IMR-90 (cell line): ENCODE results near the gene HSPB6. TPM values are rescaled to one million over a fixed set of nuclear protein-coding genes. Genes with fewer than 3 reads are reported as not detected.

ENCODE experiments used
- ATAC-seq: fragments of 200-7000 bp; cut with Tn5 transposase; 2 replicates; pipeline ENCODE4 v1.9.1; 2020; ENCODE audit warnings: low read depth, mild to moderate bottlenecking, moderate library complexity
- BruUV-seq: library from RNA; stranded (reverse); fragments of 400-500 nt; replicated peaks from 2 replicates; lab custom pipeline; 2021; lab: Mats Ljungman, UMichigan
- CTCF ChIA-PET: fragments of 300-600 bp; formaldehyde crosslinking; extraction: SDS; loops from one replicate; lab custom pipeline; 2021; ENCODE audit warnings: antibody characterized with exemption; lab: Yijun Ruan, JAX
- POLR2A ChIA-PET: fragments of 300-600 bp; sonication (Branson Sonifier 250); formaldehyde crosslinking; loops from one replicate; lab custom pipeline; 2022; ENCODE audit warnings: antibody characterized with exemption; ENCODE audit not compliant: unreplicated experiment; lab: Charles Lee
- DNase-seq: peaks from one replicate; pipeline ENCODE4 v3.0.0; 2013
- H2AFZ ChIP-seq: replicated peaks from 2 replicates; pipeline ENCODE3; 2013; ENCODE audit warnings: low read length, mild to moderate bottlenecking; ENCODE audit not compliant: poor library complexity
- H2AK5ac ChIP-seq: 2 replicates; pipeline ENCODE4 v1.6.1; 2013; ENCODE audit warnings: low read depth, low read length, inconsistent platforms
- H2AK9ac ChIP-seq: replicated peaks from 2 replicates; pipeline ENCODE3; 2013; ENCODE audit warnings: mild to moderate bottlenecking, low read depth, low read length, moderate library complexity; ENCODE audit not compliant: poor library complexity
- H2BK120ac ChIP-seq: 2 replicates; pipeline ENCODE4 v1.6.1; 2013; ENCODE audit warnings: low read depth, low read length, inconsistent platforms
- H2BK15ac ChIP-seq: 3 replicates; pipeline ENCODE4 v1.6.1; 2013; ENCODE audit warnings: low read depth, low read length, inconsistent platforms
- H2BK20ac ChIP-seq: 2 replicates; pipeline ENCODE4 v1.6.1; 2013; ENCODE audit warnings: low read depth, mild to moderate bottlenecking, inconsistent platforms, low read length, moderate library complexity
- H2BK5ac ChIP-seq: 2 replicates; pipeline ENCODE4 v1.6.1; 2013; ENCODE audit warnings: mild to moderate bottlenecking, low read depth, low read length, inconsistent platforms; ENCODE audit not compliant: poor library complexity, severe bottlenecking
- H3K14ac ChIP-seq: replicated peaks from 2 replicates; pipeline ENCODE4 v1.6.1; 2013; ENCODE audit warnings: low read depth, low read length, inconsistent platforms
- H3K18ac ChIP-seq: 2 replicates; pipeline ENCODE4 v1.6.1; 2013; ENCODE audit warnings: low read depth, low read length, control low read depth
- H3K23ac ChIP-seq: 2 replicates; pipeline ENCODE4 v1.6.1; 2013; ENCODE audit warnings: low read depth, low read length, inconsistent platforms
- H3K27ac ChIP-seq: 2 replicates; pipeline ENCODE4 v1.5.1; 2013; ENCODE audit warnings: mild to moderate bottlenecking, control low read depth, low read length; ENCODE audit not compliant: insufficient read depth
- H3K27me3 ChIP-seq: 2 replicates; pipeline ENCODE4 v1.6.1; 2013; ENCODE audit warnings: low read length; ENCODE audit not compliant: control insufficient read depth, insufficient read depth
- H3K36me3 ChIP-seq: 2 replicates; pipeline ENCODE4 v1.6.1; 2013; ENCODE audit warnings: low read length, mixed read lengths; ENCODE audit not compliant: control insufficient read depth, insufficient read depth
- H3K4ac ChIP-seq: 2 replicates; pipeline ENCODE4 v1.6.1; 2013; ENCODE audit warnings: low read depth, low read length, inconsistent platforms
- H3K4me1 ChIP-seq: 2 replicates; pipeline ENCODE4 v1.6.1; 2013; ENCODE audit warnings: low read length, mixed read lengths; ENCODE audit not compliant: control insufficient read depth, insufficient read depth
- H3K4me2 ChIP-seq: 2 replicates; pipeline ENCODE4 v1.6.1; 2013; ENCODE audit warnings: low read depth, mild to moderate bottlenecking, control low read depth, low read length, moderate library complexity
- H3K4me3 ChIP-seq: 2 replicates; pipeline ENCODE4 v1.5.1; 2013; ENCODE audit warnings: low read depth, mild to moderate bottlenecking, control low read depth, low read length, moderate library complexity; ENCODE audit not compliant: insufficient read depth
- H3K56ac ChIP-seq: 2 replicates; pipeline ENCODE4 v1.6.1; 2013; ENCODE audit warnings: low read length, inconsistent platforms; ENCODE audit not compliant: insufficient read depth; ENCODE audit errors: extremely low read depth
- H3K79me1 ChIP-seq, 2 experiments: 2 replicates each; pipeline ENCODE4 v1.6.1; 2013; ENCODE audit warnings: low read length in 2 of 2, inconsistent platforms in 1 of 2, low read depth in 1 of 2
- H3K9ac ChIP-seq: 2 replicates; pipeline ENCODE4 v1.6.1; 2013; ENCODE audit warnings: low read depth, low read length, control low read depth
- H3K9me1 ChIP-seq: 2 replicates; pipeline ENCODE4 v1.6.1; 2013; ENCODE audit warnings: low read length, inconsistent platforms; ENCODE audit not compliant: insufficient read depth
- H3K9me3 ChIP-seq: 2 replicates; pipeline ENCODE4 v1.6.1; 2013; ENCODE audit warnings: low read length; ENCODE audit not compliant: control insufficient read depth, insufficient read depth
- H4K20me1 ChIP-seq: 2 replicates; pipeline ENCODE4 v1.6.1; 2013; ENCODE audit warnings: low read length, inconsistent platforms; ENCODE audit not compliant: insufficient read depth
- H4K5ac ChIP-seq: 2 replicates; pipeline ENCODE4 v1.6.1; 2013; ENCODE audit warnings: mild to moderate bottlenecking, low read depth, low read length, control low read depth
- H4K8ac ChIP-seq, 2 experiments: 2 replicates each; pipeline ENCODE4 v1.6.1; 2013; ENCODE audit warnings: low read depth in 2 of 2, low read length in 2 of 2, control low read depth in 1 of 2, inconsistent platforms in 1 of 2
- H4K91ac ChIP-seq: 2 replicates; pipeline ENCODE4 v1.6.1; 2013; ENCODE audit warnings: low read depth, low read length, inconsistent platforms; ENCODE audit not compliant: insufficient read depth
- BHLHE40 ChIP-seq: fragments of 150-350 bp; IDR thresholded peaks from 2 replicates; pipeline ENCODE4 v1.6.1; 2016; ENCODE audit warnings: mild to moderate bottlenecking, low read depth, low read length
- CEBPB ChIP-seq: IDR thresholded peaks from 2 replicates; pipeline ENCODE4 v1.6.1; 2012; ENCODE audit warnings: low read depth, low read length, improper control_type of control experiment
- CHD1 ChIP-seq: IDR thresholded peaks from 2 replicates; pipeline ENCODE4 v1.6.1; 2012; ENCODE audit warnings: low read depth, low read length, improper control_type of control experiment
- CTCF ChIP-seq: conservative IDR thresholded peaks from 2 replicates; pipeline ENCODE4 v1.5.1; 2012; ENCODE audit warnings: mild to moderate bottlenecking, low read depth, low read length, improper control_type of control experiment
- ELK1 ChIP-seq: fragments of 150-350 bp; IDR thresholded peaks from 2 replicates; pipeline ENCODE4 v1.6.1; 2016; ENCODE audit warnings: low read depth, mild to moderate bottlenecking, low read length, moderate library complexity, borderline replicate concordance
- FOS ChIP-seq: fragments of 150-350 bp; IDR thresholded peaks from 2 replicates; pipeline ENCODE4 v1.6.1; 2016; ENCODE audit warnings: low read depth, low read length
- MAFK ChIP-seq: IDR thresholded peaks from 2 replicates; pipeline ENCODE4 v1.6.1; 2012; ENCODE audit warnings: low read depth, low read length, improper control_type of control experiment
- MAZ ChIP-seq: IDR thresholded peaks from 2 replicates; pipeline ENCODE4 v1.6.1; 2012; ENCODE audit warnings: low read depth, mild to moderate bottlenecking, low read length, improper control_type of control experiment, moderate library complexity, borderline replicate concordance
- MXI1 ChIP-seq: IDR thresholded peaks from 2 replicates; pipeline ENCODE4 v1.6.1; 2012; ENCODE audit warnings: low read depth, mild to moderate bottlenecking, low read length, moderate library complexity, borderline replicate concordance
- NFE2L2 ChIP-seq: fragments of 150-350 bp; IDR thresholded peaks from 2 replicates; pipeline ENCODE4 v1.6.1; 2016; ENCODE audit warnings: low read depth, mild to moderate bottlenecking, low read length
- POLR2A ChIP-seq: IDR thresholded peaks from 2 replicates; pipeline ENCODE4 v1.6.1; 2012; ENCODE audit warnings: mild to moderate bottlenecking, low read depth, low read length
- RAD21 ChIP-seq: IDR thresholded peaks from 2 replicates; pipeline ENCODE4 v1.6.1; 2012; ENCODE audit warnings: low read length, improper control_type of control experiment
- RCOR1 ChIP-seq: IDR thresholded peaks from 2 replicates; pipeline ENCODE4 v1.6.1; 2012; ENCODE audit warnings: mild to moderate bottlenecking, low read length, improper control_type of control experiment; ENCODE audit not compliant: insufficient replicate concordance
- RFX5 ChIP-seq: IDR thresholded peaks from 2 replicates; pipeline ENCODE4 v1.8.0; 2012; ENCODE audit warnings: low read depth, mild to moderate bottlenecking, low read length, moderate library complexity
- SMC3 ChIP-seq: fragments of 150-350 bp; IDR thresholded peaks from 2 replicates; pipeline ENCODE4 v1.6.1; 2016; ENCODE audit warnings: low read depth, mild to moderate bottlenecking, antibody characterized with exemption, low read length, moderate library complexity
- USF2 ChIP-seq: fragments of 150-350 bp; IDR thresholded peaks from 2 replicates; pipeline ENCODE4 v1.6.1; 2017; ENCODE audit warnings: mild to moderate bottlenecking, antibody characterized with exemption, low read length, low read depth
- WGBS, 2 experiments: methylation state at CpG; one replicate each; pipeline versions ENCODE4 v1.1.5 to v1.1.7; 2013; ENCODE audit warnings: missing lambda C conversion rate in 2 of 2; ENCODE audit not compliant: insufficient read length in 1 of 2; ENCODE audit errors: extremely low coverage in 2 of 2; 5-methylcytosine and 5-hydroxymethylcytosine counted together
- dilution Hi-C: fragments of 300-500 bp; cut with HindIII; formaldehyde crosslinking; loops from one replicate; pipeline ENCODE4 v1.14.3; 2018; ENCODE audit warnings: low sequenced_read_pairs; ENCODE audit not compliant: unreplicated experiment
- in situ Hi-C: fragments of 300-500 bp; cut with MboI; formaldehyde crosslinking; loops from 3 replicates; pipeline ENCODE4 v1.14.3; 2019; ENCODE audit warnings: low sequenced_read_pairs, inconsistent platforms, mixed read lengths
- intact Hi-C: fragments of 100-400 bp; cut with micrococcal nuclease; formaldehyde crosslinking; loops from 2 replicates; pipeline ENCODE4 v1.10.0; 2022
- polyA plus RNA-seq, 3 experiments: library from polyadenylated mRNA; depleted of rRNA; stranded (reverse); fragments of >200 nt; gene quantifications; 2 replicates each; pipeline ENCODE4 v1.2.3, GENCODE V29; 2012; ENCODE audit warnings: low replicate concordance in 1 of 3
- total RNA-seq: library from RNA; depleted of rRNA; stranded (reverse); fragments of >200 nt; gene quantifications from 2 replicates; pipeline ENCODE4 v1.2.3, GENCODE V29; 2012

The HSPB6 gene
- total and polyA plus RNA-seq, 2 of the 4 experiments (the other 2 are of a cell fraction), result 5.7 to 206 TPM

- Histone ChIP-seq H2AK5ac (no peak overlapping the region), H3K79me1 (no peaks in the 10 kb centered on the region), H2BK20ac (no peak overlapping the region), H4K5ac (no peak overlapping the region), H4K91ac (no peak overlapping the region), H3K9me1 (no peaks in the 10 kb centered on the region), H3K14ac (no peak overlapping the region), H3K4me1 (no peaks in the 10 kb centered on the region), H3K4me3 (no peak overlapping the region), H3K4ac (no peak overlapping the region), H2AFZ (no peak overlapping the region), H4K8ac (no peak overlapping the region), H3K9ac (no peak overlapping the region), H3K27me3 (no peaks in the 10 kb centered on the region), H2BK120ac (no peak overlapping the region), H3K23ac (no peak overlapping the region), H3K27ac (no peak overlapping the region), H3K4me2 (no peak overlapping the region), H2BK15ac (no peak overlapping the region), H3K9me3 (no peaks in the 10 kb centered on the region), H3K18ac (no peak overlapping the region), H4K20me1 (no peaks in the 10 kb centered on the region), H2BK5ac (no peak overlapping the region), H3K36me3 (peaks cover 14% of the 10 kb centered on the region), H2AK9ac (no peak overlapping the region), H3K56ac (no peak overlapping the region)
- dilution Hi-C loops, result no loop called here
- no TSS peak for BruUV-seq
- DNase-seq (no peak), ATAC-seq (no peak)
- WGBS, 2 experiments, result 100% methylated on average over 3 of the region's 10 CpGs; no CpG with 5 or more reads in 1 of the 2 experiments
- intact Hi-C loops, result no loop called here
- in situ Hi-C loops, result no loop called here
- TF ChIP-seq RAD21 (no peak), BHLHE40 (no peak), MAFK (no peak), NFE2L2 (no peak), MXI1 (no peak), USF2 (no peak), RCOR1 (no peak), MAZ (no peak), CHD1 (no peak), ELK1 (no peak), FOS (no peak), CTCF (no peak), POLR2A (no peak), CEBPB (no peak), RFX5 (no peak), SMC3 (no peak)
- ChIA-PET CTCF (no interaction called here), POLR2A (no interaction called here)
Observed at GRCh38 chr19:35785339-35785627, 28.5 kb upstream of the HSPB6 start.
